ENCODE results near the gene NAV2.

Gene NAV2

GRCh38 chr11:19777039-19777376, 64.4 kb downstream of the NAV2 start:
- DNase-seq (ENCODE audit: low read depth): no peak
- no peak for TF ChIP-seq MAX (IDR thresholded peaks at IDR 0.05; ENCODE audit: low read depth, low read length)
- no peak for TF ChIP-seq CTCF (IDR thresholded peaks at IDR 0.05; ENCODE audit: low read depth, low read length)
- TF ChIP-seq POLR2A (IDR thresholded peaks at IDR 0.05; ENCODE audit: extremely low read depth, insufficient read length): no peak
- no peak for TF ChIP-seq MYC (IDR thresholded peaks at IDR 0.05; ENCODE audit: low read depth, low read length)
- H3K4me3 ChIP-seq (ENCODE audit: low read depth, low read length): no peak overlapping the region

- no peak for TF ChIP-seq MYC (IDR thresholded peaks at IDR 0.05; ENCODE audit: low read depth, low read length)
- no peak for TF ChIP-seq MAX (IDR thresholded peaks at IDR 0.05; ENCODE audit: low read depth, low read length)
- no peak for TF ChIP-seq POLR2A (IDR thresholded peaks at IDR 0.05; ENCODE audit: extremely low read depth, insufficient read length)
- no peak for TF ChIP-seq CTCF (IDR thresholded peaks at IDR 0.05; ENCODE audit: low read depth, low read length)
- no peak overlapping the region for H3K4me3 ChIP-seq (ENCODE audit: low read depth, low read length)
- no peak for DNase-seq (ENCODE audit: low read depth)
These were observed 64.9 kb downstream of the NAV2 start for GRCh38 chr11:19777377-19778102.

GRCh38 chr11:19779740-19780139, 67.1 kb downstream of the NAV2 start:
- TF ChIP-seq CTCF (IDR thresholded peaks at IDR 0.05; ENCODE audit: low read depth, low read length) (no peak), MYC (IDR thresholded peaks at IDR 0.05; ENCODE audit: low read depth, low read length) (no peak), MAX (IDR thresholded peaks at IDR 0.05; ENCODE audit: low read depth, low read length) (no peak), POLR2A (IDR thresholded peaks at IDR 0.05; ENCODE audit: extremely low read depth, insufficient read length) (no peak)
- no peak overlapping the region for H3K4me3 ChIP-seq (ENCODE audit: low read depth, low read length)
- DNase-seq (ENCODE audit: low read depth): no peak

GRCh38 chr11:19781351-19781750, 68.7 kb downstream of the NAV2 start:
- DNase-seq (ENCODE audit: low read depth): no peak
- TF ChIP-seq POLR2A (IDR thresholded peaks at IDR 0.05; ENCODE audit: extremely low read depth, insufficient read length): no peak
- no peak for TF ChIP-seq MAX (IDR thresholded peaks at IDR 0.05; ENCODE audit: low read depth, low read length)
- no peak for TF ChIP-seq CTCF (IDR thresholded peaks at IDR 0.05; ENCODE audit: low read depth, low read length)
- TF ChIP-seq MYC (IDR thresholded peaks at IDR 0.05; ENCODE audit: low read depth, low read length): no peak
- no peak overlapping the region for H3K4me3 ChIP-seq (ENCODE audit: low read depth, low read length)

GRCh38 chr11:19785265-19785664, 72.6 kb downstream of the NAV2 start:
- TF ChIP-seq POLR2A (IDR thresholded peaks at IDR 0.05; ENCODE audit: extremely low read depth, insufficient read length): no peak
- TF ChIP-seq CTCF (IDR thresholded peaks at IDR 0.05; ENCODE audit: low read depth, low read length): no peak
- no peak for TF ChIP-seq MYC (IDR thresholded peaks at IDR 0.05; ENCODE audit: low read depth, low read length)
- TF ChIP-seq MAX (IDR thresholded peaks at IDR 0.05; ENCODE audit: low read depth, low read length): no peak
- DNase-seq (ENCODE audit: low read depth): no peak
- H3K4me3 ChIP-seq (ENCODE audit: low read depth, low read length): no peak overlapping the region

Data from NB4 (cell line).